Mesendoderm (in vitro differentiated cells): ENCODE results near the gene VTCN1. TPM values are rescaled to one million over a fixed set of nuclear protein-coding genes. Genes with fewer than 3 reads are reported as not detected.

Experiments used
- DNase-seq: peaks from one replicate; pipeline ENCODE4 v3.0.0; 2013
- H2AK5ac ChIP-seq: 2 replicates; pipeline ENCODE4 v1.6.1; 2013; ENCODE audit warnings: low read length, inconsistent platforms
- H2BK120ac ChIP-seq: 2 replicates; pipeline ENCODE4 v1.6.1; 2013; ENCODE audit warnings: low read depth, mild to moderate bottlenecking, low read length, moderate library complexity, mixed read lengths
- H2BK15ac ChIP-seq: replicated peaks from 2 replicates; pipeline ENCODE4 v1.6.1; 2013; ENCODE audit warnings: low read depth, mild to moderate bottlenecking, moderate library complexity
- H2BK5ac ChIP-seq: 2 replicates; pipeline ENCODE4 v1.6.1; 2013; ENCODE audit warnings: low read length, inconsistent platforms
- H3K18ac ChIP-seq: 2 replicates; pipeline ENCODE4 v1.6.1; 2013; ENCODE audit warnings: mild to moderate bottlenecking, low read length, mixed read lengths
- H3K23ac ChIP-seq: one replicate; pipeline ENCODE4 v1.6.1; 2013; ENCODE audit warnings: low read length
- H3K27ac ChIP-seq: 2 replicates; pipeline ENCODE4 v1.5.1; 2013; ENCODE audit warnings: low read depth, mild to moderate bottlenecking, inconsistent platforms, low read length, moderate library complexity
- H3K27me3 ChIP-seq: 2 replicates; pipeline ENCODE4 v1.6.1; 2013; ENCODE audit warnings: low read length, control low read depth, mild to moderate bottlenecking, inconsistent platforms; ENCODE audit not compliant: insufficient read depth, poor library complexity
- H3K36me3 ChIP-seq: 2 replicates; pipeline ENCODE4 v1.6.1; 2013; ENCODE audit warnings: low read length, inconsistent platforms; ENCODE audit not compliant: control insufficient read depth, insufficient read depth
- H3K4ac ChIP-seq: one replicate; pipeline ENCODE4 v1.6.1; 2013; ENCODE audit warnings: low read depth, mild to moderate bottlenecking, low read length, moderate library complexity
- H3K4me1 ChIP-seq: 2 replicates; pipeline ENCODE4 v1.6.1; 2013; ENCODE audit warnings: low read depth, low read length, inconsistent platforms; ENCODE audit not compliant: control insufficient read depth
- H3K4me2 ChIP-seq: 2 replicates; pipeline ENCODE4 v1.6.1; 2013; ENCODE audit warnings: low read length
- H3K4me3 ChIP-seq: 2 replicates; pipeline ENCODE4 v1.5.1; 2013; ENCODE audit warnings: mild to moderate bottlenecking, low read length
- H3K56ac ChIP-seq: one replicate; pipeline ENCODE4 v1.6.1; 2013; ENCODE audit warnings: low read length
- H3K79me1 ChIP-seq: 2 replicates; pipeline ENCODE4 v1.6.1; 2013; ENCODE audit warnings: low read length, inconsistent platforms
- H3K79me2 ChIP-seq: 2 replicates; pipeline ENCODE4 v1.6.1; 2013; ENCODE audit warnings: mild to moderate bottlenecking, low read length; ENCODE audit not compliant: control insufficient read depth, insufficient read depth
- H3K9ac ChIP-seq: 2 replicates; pipeline ENCODE4 v1.6.1; 2013; ENCODE audit warnings: low read length, inconsistent platforms
- H4K5ac ChIP-seq: one replicate; pipeline ENCODE4 v1.6.1; 2013; ENCODE audit warnings: low read length
- H4K8ac ChIP-seq: one replicate; pipeline ENCODE4 v1.6.1; 2013; ENCODE audit warnings: low read depth, mild to moderate bottlenecking, control low read depth, low read length, moderate library complexity
- WGBS: extraction: QIAGEN DNeasy Blood & Tissue Kit; methylation state at CpG from one replicate; pipeline ENCODE4 v1.1.7; 2013; ENCODE audit warnings: low lambda C conversion rate, missing lambda C conversion rate; ENCODE audit not compliant: insufficient coverage; ENCODE audit errors: extremely low coverage; 5-methylcytosine and 5-hydroxymethylcytosine counted together
- small RNA-seq: library from polyadenylated mRNA; stranded (forward); fragments of <200 nt; extraction: miRNeasy Mini kit (QIAGEN cat#:217004); gene quantifications from one replicate; pipeline ENCODE3, GENCODE V24; 2013; ENCODE audit not compliant: insufficient read depth

Gene VTCN1

GRCh38 chr1:117094841-117095604 lies 115.7 kb downstream of the VTCN1 start:
- H3K56ac ChIP-seq: no peak overlapping the region
- H3K23ac ChIP-seq: no peak overlapping the region
- H3K79me1 ChIP-seq: no peaks in the 10 kb centered on the region
- no peak for DNase-seq
- H4K8ac ChIP-seq: no peak overlapping the region
- no peaks in the 10 kb centered on the region for H3K79me2 ChIP-seq
- H3K27me3 ChIP-seq: no peaks in the 10 kb centered on the region
- no peak overlapping the region for H3K27ac ChIP-seq
- no peak overlapping the region for H2AK5ac ChIP-seq
- no peak overlapping the region for H3K9ac ChIP-seq
- no peak overlapping the region for H4K5ac ChIP-seq
- no peak overlapping the region for H2BK15ac ChIP-seq
- no peak overlapping the region for H2BK120ac ChIP-seq
- peaks cover 15% of the 10 kb centered on the region for H3K36me3 ChIP-seq
- WGBS: no CpG with 5 or more reads among the region's 7 CpGs
- H3K4ac ChIP-seq: no peak overlapping the region
- H3K18ac ChIP-seq: no peak overlapping the region
- no peak overlapping the region for H3K4me2 ChIP-seq
- no peak overlapping the region for H3K4me3 ChIP-seq
- no peaks in the 10 kb centered on the region for H3K4me1 ChIP-seq
- no peak overlapping the region for H2BK5ac ChIP-seq

GRCh38 chr1:117093870-117094621 lies 116.7 kb downstream of the VTCN1 start:
- Histone ChIP-seq H3K79me1 (no peaks in the 10 kb centered on the region), H3K27me3 (no peaks in the 10 kb centered on the region), H2BK5ac (no peak overlapping the region), H3K4me2 (no peak overlapping the region), H2AK5ac (no peak overlapping the region), H3K4me1 (no peaks in the 10 kb centered on the region), H3K79me2 (no peaks in the 10 kb centered on the region), H2BK15ac (no peak overlapping the region), H3K4me3 (no peak overlapping the region), H3K9ac (no peak overlapping the region), H2BK120ac (no peak overlapping the region), H3K27ac (no peak overlapping the region), H4K8ac (no peak overlapping the region), H3K36me3 (peaks cover 14% of the 10 kb centered on the region), H4K5ac (no peak overlapping the region), H3K4ac (no peak overlapping the region), H3K18ac (no peak overlapping the region), H3K23ac (no peak overlapping the region), H3K56ac (no peak overlapping the region)
- no CpG with 5 or more reads among the region's 6 CpGs for WGBS
- peak; percentile 67 for DNase-seq

Small RNAs within 50 kb of the gene (small RNA-seq; reads per million reads assigned to genes)
- gene MIR942 (180 reads per million, percentile 97 among the genes with 10 or more reads in this experiment), gene RF00017 (not detected)
